HepG2 (cell line): ENCODE results near the gene TJAP1. TPM values are rescaled to one million over a fixed set of nuclear protein-coding genes. Genes with fewer than 3 reads are reported as not detected.

Experiments
- ARID3A ChIP-seq: IDR thresholded peaks from 2 replicates; pipeline ENCODE4 v1.6.1; 2012; ENCODE audit warnings: low read depth, low read length, improper control_type of control experiment
- E2F1 ChIP-seq: sonication (generic); formaldehyde crosslinking; IDR thresholded peaks from 2 replicates; pipeline ENCODE4 v1.5.0; 2020; ENCODE audit warnings: missing genetic modification reagents
- HNF1B ChIP-seq: sonication (generic); formaldehyde crosslinking; IDR thresholded peaks from 2 replicates; pipeline ENCODE4 v1.5.1; 2020; ENCODE audit warnings: mild to moderate bottlenecking, moderate library complexity, missing genetic modification reagents
- HNF4G ChIP-seq, 2 experiments: sonication (generic) in 1 of 2; formaldehyde crosslinking in 1 of 2; IDR thresholded peaks; 2 replicates each; pipeline versions ENCODE4 v1.4.0 to v1.6.1; 2011 to 2020; ENCODE audit warnings: borderline replicate concordance in 2 of 2, low read depth in 2 of 2, mild to moderate bottlenecking in 2 of 2, low read length in 1 of 2, missing genetic modification reagents in 1 of 2, moderate library complexity in 1 of 2
- MLXIP ChIP-seq: sonication (generic); formaldehyde crosslinking; IDR thresholded peaks from 2 replicates; pipeline ENCODE4 v1.9.0; 2021; ENCODE audit warnings: missing genetic modification reagents, borderline replicate concordance
- PAX8 ChIP-seq: sonication (generic); formaldehyde crosslinking; IDR thresholded peaks from 2 replicates; pipeline ENCODE4 v1.8.0; 2022; ENCODE audit warnings: mild to moderate bottlenecking, missing genetic modification reagents, borderline replicate concordance
- SNAPC2 ChIP-seq: sonication (generic); formaldehyde crosslinking; IDR thresholded peaks from 2 replicates; pipeline ENCODE4 v1.8.1; 2022; ENCODE audit warnings: mild to moderate bottlenecking, missing genetic modification reagents
- ZBTB2 ChIP-seq: sonication (generic); formaldehyde crosslinking; IDR thresholded peaks from 2 replicates; pipeline ENCODE4 v1.8.0; 2022; ENCODE audit warnings: low read depth, missing genetic modification reagents
- ZBTB7B ChIP-seq: sonication (generic); formaldehyde crosslinking; IDR thresholded peaks from 2 replicates; pipeline ENCODE4 v1.4.0; 2020; ENCODE audit warnings: missing genetic modification reagents
- ZNF142 ChIP-seq: sonication (generic); formaldehyde crosslinking; IDR thresholded peaks from 2 replicates; pipeline ENCODE4 v1.4.0; 2020; ENCODE audit warnings: missing genetic modification reagents
- ZNF235 ChIP-seq: sonication (generic); formaldehyde crosslinking; IDR thresholded peaks from 2 replicates; pipeline ENCODE4 v1.8.1; 2023; ENCODE audit warnings: mild to moderate bottlenecking, missing genetic modification reagents, borderline replicate concordance
- ZNF296 ChIP-seq: sonication (generic); formaldehyde crosslinking; conservative IDR thresholded peaks from 2 replicates; pipeline ENCODE4 v1.5.0; 2020; ENCODE audit warnings: mild to moderate bottlenecking, missing genetic modification reagents
- ZNF737 ChIP-seq: sonication (generic); formaldehyde crosslinking; IDR thresholded peaks from 2 replicates; pipeline ENCODE4 v1.5.0; 2020; ENCODE audit warnings: missing genetic modification reagents, mild to moderate bottlenecking, borderline replicate concordance
- polyA plus RNA-seq, 8 experiments: library from polyadenylated mRNA; depleted of rRNA in 3 of 8; stranded (reverse) in 7 of 8; unstranded in 1 of 8; fragments of >200 nt; fragmentation: Illumina TruSeq in 4 of 8; extraction: Trizol in 4 of 8; gene quantifications; 2 replicates each; pipeline versions ENCODE4 v1.2.1 to v1.2.3, GENCODE V29; 2011 to 2016; ENCODE audit warnings: low read depth in 4 of 8, missing spikeins in 1 of 8, mixed read lengths in 1 of 8; ENCODE audit not compliant: insufficient read depth in 1 of 8
- total RNA-seq, 5 experiments: library from RNA; depleted of rRNA; stranded (reverse); fragments of >200 nt; fragmentation: Illumina TruSeq; extraction: Trizol; gene quantifications; 2 replicates each; pipeline ENCODE4 v1.2.3, GENCODE V29; 2016; ENCODE audit warnings: low read depth in 1 of 5

The TJAP1 gene
- total and polyA plus RNA-seq, 2 of the 13 experiments (the other 11 are each of a cell fraction or from before 2014, with no cell fraction given) = 15.7 to 41.6 TPM

- TF ChIP-seq ZBTB2 (CRISPR knock-in tag) (no peak), SNAPC2 (no peak), E2F1 (CRISPR knock-in tag) (no peak), ZNF737 (peak; percentile 61; the same call in 1 of the 2 replicates), ZNF296 (CRISPR knock-in tag) (no peak), PAX8 (CRISPR knock-in tag) (no peak), HNF1B (CRISPR knock-in tag) (no peak), HNF4G (IDR thresholded peaks at IDR 0.05; ENCODE audit: borderline replicate concordance, low read depth, low read length) (no peak), HNF4G (CRISPR knock-in tag; IDR thresholded peaks at IDR 0.05; ENCODE audit: borderline replicate concordance, low read depth) (no peak), ZNF235 (CRISPR knock-in tag) (no peak), ZNF142 (CRISPR knock-in tag) (no peak), MLXIP (CRISPR knock-in tag) (no peak), ARID3A (no peak), ZBTB7B (no peak)
Measured at GRCh38 chr6:43454290-43454695, 23.1 kb upstream of the TJAP1 start (continued).
